Panc1 (cell line): Measurements from ENCODE around the gene ANKRD18B.
"Not testable (repeated sequence)": the region's sequence is repeated elsewhere in the genome, so short reads cannot be mapped to it uniquely, and the experiment has no call there.

Experiments used
- POLR2AphosphoS5 ChIP-seq: IDR thresholded peaks from 2 replicates; pipeline ENCODE4 v1.6.1; 2012; ENCODE audit warnings: mild to moderate bottlenecking, low read depth, low read length, moderate library complexity
- TCF7L2 ChIP-seq: IDR thresholded peaks from 2 replicates; pipeline ENCODE4 v1.6.1; 2011; ENCODE audit warnings: mild to moderate bottlenecking, low read depth, low read length, inconsistent platforms
- TF ChIP-seq, protein P1 (sequence below), 2 experiments: IDR thresholded peaks; 2 replicates each; pipeline ENCODE4 v1.6.1; 2011 to 2012; ENCODE audit warnings: low read depth in 2 of 2, control low read depth in 1 of 2, low read length in 1 of 2, mild to moderate bottlenecking in 1 of 2, moderate library complexity in 1 of 2; ENCODE audit not compliant: insufficient read depth in 1 of 2
- TF ChIP-seq, protein P2 (sequence below): fragments of 450-650 bp; IDR thresholded peaks from 2 replicates; pipeline ENCODE4 v1.5.1; 2017; ENCODE audit warnings: mild to moderate bottlenecking

DNA sequence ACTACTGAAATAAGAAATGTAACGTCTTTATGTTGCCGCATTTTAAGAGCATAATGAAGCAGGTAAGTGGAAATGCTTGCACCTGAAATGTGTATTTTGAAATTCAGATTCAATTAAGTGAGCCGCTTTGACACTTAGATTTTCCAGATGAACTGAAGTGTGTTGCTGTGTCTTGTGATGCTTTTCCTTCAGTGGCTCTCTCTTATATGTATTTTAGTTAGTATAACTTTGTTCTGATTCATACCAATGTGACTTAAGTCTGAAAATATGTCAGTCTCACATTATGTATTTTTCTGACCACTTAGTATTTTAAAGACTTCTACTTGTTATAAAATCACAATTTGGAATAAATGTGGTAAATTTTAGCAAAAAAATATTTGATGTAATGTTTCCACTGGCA, 25.4 kb downstream of the ANKRD18B start:
- TF ChIP-seq, protein P1, sequence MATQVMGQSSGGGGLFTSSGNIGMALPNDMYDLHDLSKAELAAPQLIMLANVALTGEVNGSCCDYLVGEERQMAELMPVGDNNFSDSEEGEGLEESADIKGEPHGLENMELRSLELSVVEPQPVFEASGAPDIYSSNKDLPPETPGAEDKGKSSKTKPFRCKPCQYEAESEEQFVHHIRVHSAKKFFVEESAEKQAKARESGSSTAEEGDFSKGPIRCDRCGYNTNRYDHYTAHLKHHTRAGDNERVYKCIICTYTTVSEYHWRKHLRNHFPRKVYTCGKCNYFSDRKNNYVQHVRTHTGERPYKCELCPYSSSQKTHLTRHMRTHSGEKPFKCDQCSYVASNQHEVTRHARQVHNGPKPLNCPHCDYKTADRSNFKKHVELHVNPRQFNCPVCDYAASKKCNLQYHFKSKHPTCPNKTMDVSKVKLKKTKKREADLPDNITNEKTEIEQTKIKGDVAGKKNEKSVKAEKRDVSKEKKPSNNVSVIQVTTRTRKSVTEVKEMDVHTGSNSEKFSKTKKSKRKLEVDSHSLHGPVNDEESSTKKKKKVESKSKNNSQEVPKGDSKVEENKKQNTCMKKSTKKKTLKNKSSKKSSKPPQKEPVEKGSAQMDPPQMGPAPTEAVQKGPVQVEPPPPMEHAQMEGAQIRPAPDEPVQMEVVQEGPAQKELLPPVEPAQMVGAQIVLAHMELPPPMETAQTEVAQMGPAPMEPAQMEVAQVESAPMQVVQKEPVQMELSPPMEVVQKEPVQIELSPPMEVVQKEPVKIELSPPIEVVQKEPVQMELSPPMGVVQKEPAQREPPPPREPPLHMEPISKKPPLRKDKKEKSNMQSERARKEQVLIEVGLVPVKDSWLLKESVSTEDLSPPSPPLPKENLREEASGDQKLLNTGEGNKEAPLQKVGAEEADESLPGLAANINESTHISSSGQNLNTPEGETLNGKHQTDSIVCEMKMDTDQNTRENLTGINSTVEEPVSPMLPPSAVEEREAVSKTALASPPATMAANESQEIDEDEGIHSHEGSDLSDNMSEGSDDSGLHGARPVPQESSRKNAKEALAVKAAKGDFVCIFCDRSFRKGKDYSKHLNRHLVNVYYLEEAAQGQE (IDR thresholded peaks at IDR 0.05; ENCODE audit: insufficient read depth in 1 of 2, low read depth in 2 of 2, low read length in 1 of 2) = not testable (repeated sequence)
- TF ChIP-seq, protein P2, sequence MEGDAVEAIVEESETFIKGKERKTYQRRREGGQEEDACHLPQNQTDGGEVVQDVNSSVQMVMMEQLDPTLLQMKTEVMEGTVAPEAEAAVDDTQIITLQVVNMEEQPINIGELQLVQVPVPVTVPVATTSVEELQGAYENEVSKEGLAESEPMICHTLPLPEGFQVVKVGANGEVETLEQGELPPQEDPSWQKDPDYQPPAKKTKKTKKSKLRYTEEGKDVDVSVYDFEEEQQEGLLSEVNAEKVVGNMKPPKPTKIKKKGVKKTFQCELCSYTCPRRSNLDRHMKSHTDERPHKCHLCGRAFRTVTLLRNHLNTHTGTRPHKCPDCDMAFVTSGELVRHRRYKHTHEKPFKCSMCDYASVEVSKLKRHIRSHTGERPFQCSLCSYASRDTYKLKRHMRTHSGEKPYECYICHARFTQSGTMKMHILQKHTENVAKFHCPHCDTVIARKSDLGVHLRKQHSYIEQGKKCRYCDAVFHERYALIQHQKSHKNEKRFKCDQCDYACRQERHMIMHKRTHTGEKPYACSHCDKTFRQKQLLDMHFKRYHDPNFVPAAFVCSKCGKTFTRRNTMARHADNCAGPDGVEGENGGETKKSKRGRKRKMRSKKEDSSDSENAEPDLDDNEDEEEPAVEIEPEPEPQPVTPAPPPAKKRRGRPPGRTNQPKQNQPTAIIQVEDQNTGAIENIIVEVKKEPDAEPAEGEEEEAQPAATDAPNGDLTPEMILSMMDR = not testable (repeated sequence)
- TF ChIP-seq POLR2AphosphoS5, TCF7L2: not testable (repeated sequence)
